A549 (cell line): ENCODE data around the gene DAB1. TPM values are rescaled to one million over a fixed set of nuclear protein-coding genes. Genes with fewer than 3 reads are reported as not detected.

Experiments
- ATAC-seq, 2 experiments: fragments of 200-7000 bp in 1 of 2; fragments of >200 bp in 1 of 2; cut with Nextera tagmentation in 1 of 2; cut with Tn5 transposase in 1 of 2; 3 replicates each; pipeline versions ENCODE4 v1.8.0 to v1.9.1; 2018 to 2020; ENCODE audit warnings: mild to moderate bottlenecking in 1 of 2, moderate library complexity in 1 of 2
- CTCF ChIA-PET: fragments of 300-600 bp; sonication (Branson Sonifier 250); formaldehyde crosslinking; extraction: SDS; loops from one replicate; lab custom pipeline; 2021; ENCODE audit warnings: antibody characterized with exemption, inconsistent platforms; lab: Yijun Ruan, JAX
- POLR2A ChIA-PET: fragments of 350-600 bp; formaldehyde crosslinking; extraction: SDS; loops from one replicate; lab custom pipeline; 2021; ENCODE audit warnings: antibody characterized with exemption, inconsistent platforms; lab: Yijun Ruan, JAX
- DNase-seq, 2 experiments: peaks; one replicate each; pipeline versions ENCODE4 v3.0.0 to v3.0.0-alpha.2; 2011 to 2016; ENCODE audit warnings: low read depth in 1 of 2, low spot score in 1 of 2
- FAIRE-seq: peaks from 2 replicates; lab custom pipeline; 2011; peaks lifted over from hg19 to GRCh38; lab: Jason Lieb, UNC
- H3K27ac ChIP-seq, 2 experiments: fragments of >200 bp; sonication (Bioruptor Twin); formaldehyde crosslinking; 3 replicates each; pipeline ENCODE4 v1.5.1; 2016 to 2017
- H3K4me1 ChIP-seq: fragments of >200 bp; sonication (Bioruptor Twin); formaldehyde crosslinking; 3 replicates; pipeline ENCODE4 v1.6.1; 2016
- H3K4me2 ChIP-seq: fragments of >200 bp; sonication (Bioruptor Twin); formaldehyde crosslinking; 3 replicates; pipeline ENCODE4 v1.6.1; 2016
- H3K4me3 ChIP-seq: fragments of >200 bp; sonication (Bioruptor Twin); formaldehyde crosslinking; 3 replicates; pipeline ENCODE4 v1.5.1; 2016
- H3K9me3 ChIP-seq: fragments of >200 bp; sonication (Bioruptor Twin); formaldehyde crosslinking; 3 replicates; pipeline ENCODE4 v1.6.1; 2016
- CTCF ChIP-seq: fragments of >200 bp; sonication (Bioruptor Twin); formaldehyde crosslinking; IDR thresholded peaks from 3 replicates; pipeline ENCODE4 v1.5.1; 2016
- ELK1 ChIP-seq: fragments of 150-350 bp; IDR thresholded peaks from 2 replicates; pipeline ENCODE4 v1.6.1; 2014; ENCODE audit warnings: low read depth, mild to moderate bottlenecking, low read length
- ESRRA ChIP-seq: fragments of 150-350 bp; IDR thresholded peaks from 2 replicates; pipeline ENCODE4 v1.6.1; 2014; ENCODE audit warnings: mild to moderate bottlenecking, low read length, borderline replicate concordance
- FOSB ChIP-seq: fragments of 250-450 bp; sonication (Bioruptor Pico); IDR thresholded peaks from 2 replicates; pipeline ENCODE4 v1.5.0; 2020; ENCODE audit warnings: mild to moderate bottlenecking, moderate library complexity
- HMGXB4 ChIP-seq: fragments of 250-450 bp; sonication (Bioruptor Pico); IDR thresholded peaks from 2 replicates; pipeline ENCODE4 v1.5.0; 2021; ENCODE audit warnings: mild to moderate bottlenecking, moderate library complexity, borderline replicate concordance
- HOXB5 ChIP-seq: fragments of 250-450 bp; sonication (Bioruptor Pico); IDR thresholded peaks from 2 replicates; pipeline ENCODE4 v1.5.0; 2020; ENCODE audit warnings: mild to moderate bottlenecking, moderate library complexity
- KDM1A ChIP-seq: fragments of 200-600 bp; sonication (generic); IDR thresholded peaks from 2 replicates; pipeline ENCODE4 v1.6.1; 2016; ENCODE audit warnings: low read depth, mild to moderate bottlenecking
- MAZ ChIP-seq: fragments of 150-350 bp; IDR thresholded peaks from 2 replicates; pipeline ENCODE4 v1.6.1; 2014; ENCODE audit warnings: antibody characterized with exemption, low read depth, low read length, borderline replicate concordance
- NFE2L2 ChIP-seq: fragments of 150-350 bp; conservative IDR thresholded peaks from 2 replicates; pipeline ENCODE4 v1.6.1; 2014; ENCODE audit warnings: low read length
- NR3C1 ChIP-seq: fragments of >200 bp; sonication (Bioruptor Twin); formaldehyde crosslinking; IDR thresholded peaks from 3 replicates; pipeline ENCODE4 v1.6.1; 2017
- REST ChIP-seq: fragments of 200-600 bp; sonication (generic); IDR thresholded peaks from 2 replicates; pipeline ENCODE4 v1.6.1; 2016; ENCODE audit warnings: antibody characterized with exemption, mild to moderate bottlenecking, moderate library complexity
- TFCP2L1 ChIP-seq: fragments of 250-450 bp; sonication (Bioruptor Pico); IDR thresholded peaks from 2 replicates; pipeline ENCODE4 v1.5.0; 2021; ENCODE audit warnings: mild to moderate bottlenecking
- ZC3H11A ChIP-seq: fragments of 450-650 bp; IDR thresholded peaks from 2 replicates; pipeline ENCODE4 v1.6.1; 2014; ENCODE audit warnings: antibody characterized with exemption, mild to moderate bottlenecking
- ZNF302 ChIP-seq: fragments of 250-450 bp; sonication (Bioruptor Pico); IDR thresholded peaks from 2 replicates; pipeline ENCODE4 v1.9.0; 2021; ENCODE audit warnings: inconsistent platforms, mild to moderate bottlenecking, moderate library complexity
- ZSCAN20 ChIP-seq: fragments of 250-450 bp; sonication (Bioruptor Pico); IDR thresholded peaks from 2 replicates; pipeline ENCODE4 v1.8.0; 2022; ENCODE audit warnings: mild to moderate bottlenecking, moderate library complexity
- WGBS: methylation state at CpG from one replicate; pipeline ENCODE4 v1.1.6; 2017; ENCODE audit errors: missing lambda C conversion rate; 5-methylcytosine and 5-hydroxymethylcytosine counted together
- polyA plus RNA-seq, 4 experiments: library from polyadenylated mRNA; depleted of rRNA in 3 of 4; stranded (reverse); fragments of >200 nt; fragmentation: RNase III in 1 of 4; extraction: RNeasy Plus Mini Kit Qiagen cat#74134 plus additional on column Dnase treatment in 1 of 4; gene quantifications; 2 replicates in 3 of 4; 3 replicates in 1 of 4; pipeline ENCODE4 v1.2.3, GENCODE V29; 2011 to 2017
- TF ChIP-seq, protein P1 (sequence below): fragments of >200 bp; sonication (Bioruptor Twin); formaldehyde crosslinking; IDR thresholded peaks from 2 replicates; pipeline ENCODE4 v1.6.1; 2016
- TF ChIP-seq, protein P2 (sequence below): IDR thresholded peaks from 2 replicates; pipeline ENCODE4 v1.6.1; 2012

DAB1 gene
- polyA plus RNA-seq, 2 of the 4 experiments (the other 2 are of a cell fraction) = not detected

DNA sequence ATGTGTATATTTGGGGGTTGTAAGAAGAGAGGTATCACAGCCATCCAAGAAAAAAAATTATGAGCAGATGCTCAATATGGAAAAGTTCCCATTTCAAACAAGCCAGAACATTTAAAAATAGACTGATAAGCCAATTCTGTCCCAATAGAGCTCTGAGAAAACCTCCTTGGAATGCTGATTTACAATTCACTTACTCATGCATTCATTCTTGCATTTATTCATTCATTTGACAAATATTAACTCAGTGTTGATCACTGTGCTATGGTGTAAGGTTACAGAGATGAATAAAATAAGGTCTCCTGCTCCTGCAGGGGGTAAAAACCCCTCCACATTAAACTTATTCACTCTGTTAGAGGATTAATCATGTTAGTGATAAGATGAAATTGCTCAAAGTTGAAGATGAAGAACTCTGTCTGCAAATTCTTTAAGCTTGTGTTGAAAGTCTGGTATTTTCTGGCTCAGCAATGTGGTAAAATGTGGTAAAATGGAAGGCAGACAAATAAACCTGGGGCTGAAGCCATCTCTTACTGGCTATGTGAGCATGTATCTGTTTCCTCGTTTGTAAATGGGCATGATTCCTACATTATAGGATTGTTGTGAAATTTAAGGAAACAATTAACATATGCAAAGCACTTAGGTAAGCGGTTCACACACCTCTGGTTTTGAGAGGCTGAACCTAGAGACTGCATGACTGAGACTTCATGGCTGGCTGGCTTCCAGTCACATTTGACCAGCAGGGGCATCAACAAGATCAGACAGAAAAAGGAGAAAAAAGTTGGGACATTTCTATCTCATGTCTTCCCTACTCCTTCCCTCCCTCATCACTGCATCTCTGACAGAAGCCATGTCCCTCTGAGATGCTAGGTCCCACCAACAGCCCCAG lies 45.0 kb upstream of the DAB1 start:
- H3K9me3 ChIP-seq = no peaks in the 10 kb centered on the region
- H3K27ac ChIP-seq = no peak overlapping the region
- H3K4me3 ChIP-seq = no peak overlapping the region
- no peak overlapping the region for H3K4me2 ChIP-seq
- no peaks in the 10 kb centered on the region for H3K4me1 ChIP-seq
- no peak for DNase-seq
- ChIA-PET CTCF (no interaction called here), POLR2A (no interaction called here)
- WGBS = 14% methylated on average over 2 of the region's 2 CpGs
- no peak for FAIRE-seq
- TF ChIP-seq ZSCAN20 (CRISPR knock-in tag) = no peak
- no peak for TF ChIP-seq REST
- TF ChIP-seq, protein P1, sequence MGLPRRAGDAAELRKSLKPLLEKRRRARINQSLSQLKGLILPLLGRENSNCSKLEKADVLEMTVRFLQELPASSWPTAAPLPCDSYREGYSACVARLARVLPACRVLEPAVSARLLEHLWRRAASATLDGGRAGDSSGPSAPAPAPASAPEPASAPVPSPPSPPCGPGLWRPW = no peak
- TF ChIP-seq MAZ = no peak
- TF ChIP-seq KDM1A = no peak
- no peak for TF ChIP-seq HMGXB4 (CRISPR knock-in tag)
- no peak for TF ChIP-seq ZC3H11A
- no peak for TF ChIP-seq FOSB (CRISPR knock-in tag)
- TF ChIP-seq CTCF = no peak
- TF ChIP-seq NFE2L2 = no peak
- TF ChIP-seq TFCP2L1 (CRISPR knock-in tag) = no peak
- TF ChIP-seq, protein P2, sequence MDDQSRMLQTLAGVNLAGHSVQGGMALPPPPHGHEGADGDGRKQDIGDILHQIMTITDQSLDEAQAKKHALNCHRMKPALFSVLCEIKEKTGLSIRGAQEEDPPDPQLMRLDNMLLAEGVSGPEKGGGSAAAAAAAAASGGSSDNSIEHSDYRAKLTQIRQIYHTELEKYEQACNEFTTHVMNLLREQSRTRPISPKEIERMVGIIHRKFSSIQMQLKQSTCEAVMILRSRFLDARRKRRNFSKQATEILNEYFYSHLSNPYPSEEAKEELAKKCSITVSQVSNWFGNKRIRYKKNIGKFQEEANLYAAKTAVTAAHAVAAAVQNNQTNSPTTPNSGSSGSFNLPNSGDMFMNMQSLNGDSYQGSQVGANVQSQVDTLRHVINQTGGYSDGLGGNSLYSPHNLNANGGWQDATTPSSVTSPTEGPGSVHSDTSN = no peak
- TF ChIP-seq ELK1 = no peak
- no peak for TF ChIP-seq HOXB5
- TF ChIP-seq NR3C1 = no peak
- TF ChIP-seq ZNF302 (CRISPR knock-in tag) = no peak
- TF ChIP-seq ESRRA = no peak
- ATAC-seq = no peak
